GM23338 (cell line): ENCODE data around the gene GRIA3. TPM values are rescaled to one million over a fixed set of nuclear protein-coding genes. Genes with fewer than 3 reads are reported as not detected.

ENCODE experiments used
- ATAC-seq: fragments of 200-7000 bp; cut with Tn5 transposase; 3 replicates; pipeline ENCODE4 v1.9.1; 2020
- DNase-seq: peaks from one replicate; pipeline ENCODE4 v3.0.0-alpha.2; 2015; ENCODE audit warnings: low spot score
- H2AFZ ChIP-seq: fragments of 200-600 bp; sonication (generic); 2 replicates; pipeline ENCODE4 v1.8.0; 2016; ENCODE audit warnings: antibody characterized with exemption, mild to moderate bottlenecking, moderate library complexity
- H3F3A ChIP-seq: fragments of 200-600 bp; sonication (generic); replicated peaks from 2 replicates; pipeline ENCODE4 v1.8.0; 2017; ENCODE audit warnings: antibody characterized with exemption, mixed run types, low read depth
- H3K27ac ChIP-seq: fragments of 200-600 bp; sonication (generic); 2 replicates; pipeline ENCODE4 v1.6.1; 2016; ENCODE audit warnings: low read depth
- H3K27me3 ChIP-seq: fragments of 200-600 bp; sonication (generic); 2 replicates; pipeline ENCODE4 v1.8.0; 2016; ENCODE audit warnings: mild to moderate bottlenecking, mixed run types, moderate library complexity; ENCODE audit not compliant: insufficient read depth
- H3K36me3 ChIP-seq: fragments of 200-600 bp; sonication (generic); 2 replicates; pipeline ENCODE4 v1.8.0; 2016; ENCODE audit warnings: mild to moderate bottlenecking; ENCODE audit not compliant: insufficient read depth
- H3K4me1 ChIP-seq: fragments of 200-600 bp; sonication (generic); 2 replicates; pipeline ENCODE4 v1.8.0; 2016; ENCODE audit warnings: mild to moderate bottlenecking, moderate library complexity; ENCODE audit not compliant: insufficient read depth
- H3K4me2 ChIP-seq: fragments of 200-600 bp; sonication (generic); 2 replicates; pipeline ENCODE4 v1.7.1; 2017; ENCODE audit warnings: mixed run types
- H3K4me3 ChIP-seq: fragments of 200-600 bp; sonication (generic); 2 replicates; pipeline ENCODE4 v1.6.1; 2016; ENCODE audit warnings: mixed run types
- H3K79me2 ChIP-seq: fragments of 200-600 bp; sonication (generic); replicated peaks from 2 replicates; pipeline ENCODE4 v1.8.0; 2017; ENCODE audit warnings: mild to moderate bottlenecking; ENCODE audit not compliant: insufficient read depth
- H3K9me2 ChIP-seq: fragments of 200-600 bp; sonication (generic); 2 replicates; pipeline ENCODE4 v1.8.0; 2017; ENCODE audit not compliant: insufficient read depth
- H4K20me1 ChIP-seq: fragments of 200-600 bp; sonication (generic); replicated peaks from 2 replicates; pipeline ENCODE4 v1.8.0; 2017; ENCODE audit warnings: mild to moderate bottlenecking; ENCODE audit not compliant: insufficient read depth
- H3K27ac Mint-ChIP-seq: 2 replicates; pipeline ENCODE4 v1.8.0; 2020; ENCODE audit warnings: inconsistent platforms, mild to moderate bottlenecking, moderate library complexity, mixed read lengths
- H3K27me3 Mint-ChIP-seq: 3 replicates; pipeline ENCODE4 v1.8.0; 2022; ENCODE audit warnings: low read depth, mild to moderate bottlenecking, moderate library complexity, mixed read lengths, inconsistent platforms; ENCODE audit not compliant: insufficient read depth, poor library complexity
- H3K36me3 Mint-ChIP-seq: 3 replicates; pipeline ENCODE4 v1.8.0; 2021; ENCODE audit warnings: low read depth, mild to moderate bottlenecking, inconsistent platforms, moderate library complexity, mixed read lengths
- H3K4me1 Mint-ChIP-seq: 3 replicates; pipeline ENCODE4 v1.8.0; 2020; ENCODE audit warnings: mild to moderate bottlenecking, inconsistent platforms, mixed read lengths
- H3K4me3 Mint-ChIP-seq: 3 replicates; pipeline ENCODE4 v1.8.0; 2021; ENCODE audit warnings: moderate library complexity, mild to moderate bottlenecking, inconsistent platforms, mixed read lengths
- H3K9me3 Mint-ChIP-seq: 3 replicates; pipeline ENCODE4 v1.8.0; 2020; ENCODE audit warnings: moderate library complexity, mild to moderate bottlenecking, inconsistent platforms, mixed read lengths
- CREB1 ChIP-seq: fragments of 250-450 bp; sonication (Bioruptor Pico); IDR thresholded peaks from 2 replicates; pipeline ENCODE4 v1.5.0; 2020; ENCODE audit warnings: low read depth, mild to moderate bottlenecking, moderate library complexity
- CTCF ChIP-seq, 2 experiments: fragments of 200-600 bp in 1 of 2; sonication (generic) in 1 of 2; conservative IDR thresholded peaks; 2 replicates each; pipeline versions ENCODE4 v1.5.1 to v1.6.1; 2016 to 2017; ENCODE audit warnings: antibody characterized with exemption in 2 of 2, low read depth in 2 of 2, mild to moderate bottlenecking in 2 of 2, moderate library complexity in 1 of 2
- ETS1 ChIP-seq: IDR thresholded peaks from 2 replicates; pipeline ENCODE4 v1.6.1; 2016; ENCODE audit warnings: antibody characterized with exemption
- EZH2 ChIP-seq: fragments of 200-600 bp; sonication (generic); IDR thresholded peaks from one replicate; pipeline ENCODE4 v1.8.0; 2017; ENCODE audit warnings: antibody characterized with exemption, mild to moderate bottlenecking, low read depth; ENCODE audit not compliant: unreplicated experiment
- EZH2phosphoT487 ChIP-seq: fragments of 200-600 bp; sonication (generic); IDR thresholded peaks from one replicate; pipeline ENCODE4 v1.8.1; 2018; ENCODE audit warnings: antibody characterized with exemption; ENCODE audit not compliant: unreplicated experiment
- JUNB ChIP-seq: IDR thresholded peaks from one replicate; pipeline ENCODE4 v1.6.1; 2016; ENCODE audit warnings: antibody characterized with exemption; ENCODE audit not compliant: unreplicated experiment
- NANOG ChIP-seq: IDR thresholded peaks from 2 replicates; pipeline ENCODE4 v1.6.1; 2016; ENCODE audit warnings: antibody characterized with exemption, borderline replicate concordance
- POLR2AphosphoS5 ChIP-seq: IDR thresholded peaks from 2 replicates; pipeline ENCODE4 v1.6.1; 2016; ENCODE audit warnings: antibody characterized with exemption, low read depth
- REST ChIP-seq: IDR thresholded peaks from one replicate; pipeline ENCODE4 v1.6.1; 2018; ENCODE audit warnings: antibody characterized with exemption; ENCODE audit not compliant: unreplicated experiment
- STAT1 ChIP-seq: IDR thresholded peaks from one replicate; pipeline ENCODE4 v1.6.1; 2016; ENCODE audit warnings: antibody characterized with exemption; ENCODE audit not compliant: unreplicated experiment
- ZNF114 ChIP-seq: fragments of 250-450 bp; sonication (Bioruptor Pico); IDR thresholded peaks from 2 replicates; pipeline ENCODE4 v1.5.0; 2020; ENCODE audit warnings: mild to moderate bottlenecking, moderate library complexity
- ZNF331 ChIP-seq: fragments of 250-450 bp; sonication (Bioruptor Pico); IDR thresholded peaks from 2 replicates; pipeline ENCODE4 v1.5.0; 2020; ENCODE audit warnings: low read depth, mild to moderate bottlenecking, moderate library complexity
- polyA plus RNA-seq: library from polyadenylated mRNA; unstranded; fragments of >200 nt; fragmentation: Nextera tagmentation; extraction: Ambion mirVana; gene quantifications from 2 replicates; pipeline ENCODE4 v1.2.1, GENCODE V29; 2016
- total RNA-seq: library from RNA; depleted of rRNA; stranded (reverse); fragments of >200 nt; shearing (Covaris generic); gene quantifications from 2 replicates; pipeline ENCODE4 v1.2.3, GENCODE V29; 2014
- TF ChIP-seq, protein P1 (sequence below): fragments of 250-450 bp; sonication (Bioruptor Pico); IDR thresholded peaks from 2 replicates; pipeline ENCODE4 v1.5.0; 2020; ENCODE audit warnings: mild to moderate bottlenecking, moderate library complexity

Gene GRIA3
- total and polyA plus RNA-seq, 2 experiments from 2014 or later, result 2.7 to 5.6 TPM

GRCh38 chrX:123449335-123449734 is 265.3 kb downstream of the GRIA3 start:
- Mint-ChIP-seq H3K4me1 (peaks cover 3% of the 10 kb centered on the region; the same call in 1 of the 3 replicates), H3K27me3 (no peaks in the 10 kb centered on the region), H3K36me3 (no peaks in the 10 kb centered on the region), H3K9me3 (no peaks in the 10 kb centered on the region), H3K4me3 (no peak overlapping the region), H3K27ac (no peak overlapping the region)
- no peaks in the 10 kb centered on the region for H3K36me3 ChIP-seq
- H3K79me2 ChIP-seq, result no peaks in the 10 kb centered on the region
- H2AFZ ChIP-seq, result no peak overlapping the region
- H3K4me1 ChIP-seq, result no peaks in the 10 kb centered on the region
- H3K27ac ChIP-seq, result no peak overlapping the region
- H4K20me1 ChIP-seq, result no peaks in the 10 kb centered on the region
- no peak for ATAC-seq
- H3F3A ChIP-seq, result no peaks in the 10 kb centered on the region
- no peak for DNase-seq
- H3K27me3 ChIP-seq, result no peaks in the 10 kb centered on the region
- no peaks in the 10 kb centered on the region for H3K9me2 ChIP-seq
- H3K4me3 ChIP-seq, result no peak overlapping the region
- no peak overlapping the region for H3K4me2 ChIP-seq
- TF ChIP-seq ETS1 (no peak), NANOG (no peak), STAT1 (no peak), JUNB (no peak), ZNF114 (CRISPR knock-in tag) (no peak), CTCF (conservative IDR thresholded peaks at IDR 0.05; ENCODE audit: low read depth in 2 of 2) (no peak), CREB1 (CRISPR knock-in tag) (no peak), ZNF331 (CRISPR knock-in tag) (no peak), EZH2 (no peak), EZH2phosphoT487 (no peak), REST (no peak), POLR2AphosphoS5 (no peak)
- TF ChIP-seq, protein P1, sequence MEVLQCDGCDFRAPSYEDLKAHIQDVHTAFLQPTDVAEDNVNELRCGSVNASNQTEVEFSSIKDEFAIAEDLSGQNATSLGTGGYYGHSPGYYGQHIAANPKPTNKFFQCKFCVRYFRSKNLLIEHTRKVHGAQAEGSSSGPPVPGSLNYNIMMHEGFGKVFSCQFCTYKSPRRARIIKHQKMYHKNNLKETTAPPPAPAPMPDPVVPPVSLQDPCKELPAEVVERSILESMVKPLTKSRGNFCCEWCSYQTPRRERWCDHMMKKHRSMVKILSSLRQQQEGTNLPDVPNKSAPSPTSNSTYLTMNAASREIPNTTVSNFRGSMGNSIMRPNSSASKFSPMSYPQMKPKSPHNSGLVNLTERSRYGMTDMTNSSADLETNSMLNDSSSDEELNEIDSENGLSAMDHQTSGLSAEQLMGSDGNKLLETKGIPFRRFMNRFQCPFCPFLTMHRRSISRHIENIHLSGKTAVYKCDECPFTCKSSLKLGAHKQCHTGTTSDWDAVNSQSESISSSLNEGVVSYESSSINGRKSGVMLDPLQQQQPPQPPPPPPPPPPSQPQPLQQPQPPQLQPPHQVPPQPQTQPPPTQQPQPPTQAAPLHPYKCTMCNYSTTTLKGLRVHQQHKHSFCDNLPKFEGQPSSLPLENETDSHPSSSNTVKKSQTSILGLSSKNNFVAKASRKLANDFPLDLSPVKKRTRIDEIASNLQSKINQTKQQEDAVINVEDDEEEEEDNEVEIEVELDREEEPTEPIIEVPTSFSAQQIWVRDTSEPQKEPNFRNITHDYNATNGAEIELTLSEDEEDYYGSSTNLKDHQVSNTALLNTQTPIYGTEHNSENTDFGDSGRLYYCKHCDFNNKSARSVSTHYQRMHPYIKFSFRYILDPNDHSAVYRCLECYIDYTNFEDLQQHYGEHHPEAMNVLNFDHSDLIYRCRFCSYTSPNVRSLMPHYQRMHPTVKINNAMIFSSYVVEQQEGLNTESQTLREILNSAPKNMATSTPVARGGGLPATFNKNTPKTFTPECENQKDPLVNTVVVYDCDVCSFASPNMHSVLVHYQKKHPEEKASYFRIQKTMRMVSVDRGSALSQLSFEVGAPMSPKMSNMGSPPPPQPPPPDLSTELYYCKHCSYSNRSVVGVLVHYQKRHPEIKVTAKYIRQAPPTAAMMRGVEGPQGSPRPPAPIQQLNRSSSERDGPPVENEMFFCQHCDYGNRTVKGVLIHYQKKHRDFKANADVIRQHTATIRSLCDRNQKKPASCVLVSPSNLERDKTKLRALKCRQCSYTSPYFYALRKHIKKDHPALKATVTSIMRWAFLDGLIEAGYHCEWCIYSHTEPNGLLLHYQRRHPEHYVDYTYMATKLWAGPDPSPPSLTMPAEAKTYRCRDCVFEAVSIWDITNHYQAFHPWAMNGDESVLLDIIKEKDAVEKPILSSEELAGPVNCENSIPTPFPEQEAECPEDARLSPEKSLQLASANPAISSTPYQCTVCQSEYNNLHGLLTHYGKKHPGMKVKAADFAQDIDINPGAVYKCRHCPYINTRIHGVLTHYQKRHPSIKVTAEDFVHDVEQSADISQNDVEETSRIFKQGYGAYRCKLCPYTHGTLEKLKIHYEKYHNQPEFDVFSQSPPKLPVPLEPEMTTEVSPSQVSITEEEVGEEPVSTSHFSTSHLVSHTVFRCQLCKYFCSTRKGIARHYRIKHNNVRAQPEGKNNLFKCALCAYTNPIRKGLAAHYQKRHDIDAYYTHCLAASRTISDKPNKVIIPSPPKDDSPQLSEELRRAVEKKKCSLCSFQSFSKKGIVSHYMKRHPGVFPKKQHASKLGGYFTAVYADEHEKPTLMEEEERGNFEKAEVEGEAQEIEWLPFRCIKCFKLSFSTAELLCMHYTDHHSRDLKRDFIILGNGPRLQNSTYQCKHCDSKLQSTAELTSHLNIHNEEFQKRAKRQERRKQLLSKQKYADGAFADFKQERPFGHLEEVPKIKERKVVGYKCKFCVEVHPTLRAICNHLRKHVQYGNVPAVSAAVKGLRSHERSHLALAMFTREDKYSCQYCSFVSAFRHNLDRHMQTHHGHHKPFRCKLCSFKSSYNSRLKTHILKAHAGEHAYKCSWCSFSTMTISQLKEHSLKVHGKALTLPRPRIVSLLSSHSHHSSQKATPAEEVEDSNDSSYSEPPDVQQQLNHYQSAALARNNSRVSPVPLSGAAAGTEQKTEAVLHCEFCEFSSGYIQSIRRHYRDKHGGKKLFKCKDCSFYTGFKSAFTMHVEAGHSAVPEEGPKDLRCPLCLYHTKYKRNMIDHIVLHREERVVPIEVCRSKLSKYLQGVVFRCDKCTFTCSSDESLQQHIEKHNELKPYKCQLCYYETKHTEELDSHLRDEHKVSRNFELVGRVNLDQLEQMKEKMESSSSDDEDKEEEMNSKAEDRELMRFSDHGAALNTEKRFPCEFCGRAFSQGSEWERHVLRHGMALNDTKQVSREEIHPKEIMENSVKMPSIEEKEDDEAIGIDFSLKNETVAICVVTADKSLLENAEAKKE (CRISPR knock-in tag), result no peak
